Lower lobe of right lung (tissue), 2 donors: ENCODE data around the gene EVL. TPM values are rescaled to one million over a fixed set of nuclear protein-coding genes. Genes with fewer than 3 reads are reported as not detected.

Experiments used
- ATAC-seq, 2 donors: fragments of 200-7000 bp; cut with Tn5 transposase; one replicate each; pipeline ENCODE4 v1.9.1; 2020 to 2022; ENCODE audit warnings: mild to moderate bottlenecking in 2 of 2, moderate library complexity in 2 of 2
- DNase-seq: peaks from one replicate; pipeline ENCODE4 v3.0.0-alpha.2; 2020
- H3K27ac ChIP-seq: fragments of 200-600 bp; one replicate; pipeline ENCODE4 v1.8.0; 2022
- H3K27me3 ChIP-seq: fragments of 200-600 bp; one replicate; pipeline ENCODE4 v1.8.0; 2022; ENCODE audit warnings: low read depth
- H3K36me3 ChIP-seq: fragments of 200-600 bp; one replicate; pipeline ENCODE4 v1.8.0; 2022; ENCODE audit warnings: mild to moderate bottlenecking
- H3K4me1 ChIP-seq: fragments of 200-600 bp; one replicate; pipeline ENCODE4 v1.8.0; 2022
- H3K4me3 ChIP-seq: fragments of 200-600 bp; one replicate; pipeline ENCODE4 v1.8.0; 2022; ENCODE audit warnings: mild to moderate bottlenecking
- H3K9me3 ChIP-seq: fragments of 200-600 bp; one replicate; pipeline ENCODE4 v1.8.0; 2022
- CTCF ChIP-seq: fragments of 200-600 bp; IDR thresholded peaks from one replicate; pipeline ENCODE4 v1.8.0; 2022; ENCODE audit warnings: antibody characterized with exemption, mild to moderate bottlenecking
- intact Hi-C: fragments of 100-400 bp; cut with DNase I; formaldehyde crosslinking; loops from one replicate; pipeline ENCODE4 v1.11.0; 2022
- total RNA-seq: library from RNA; stranded (reverse); fragmentation: NEBNext Ultra II Directional; extraction: Animal tissue kit (Norgen Biotek cat#: 25700); gene quantifications from one replicate; pipeline ENCODE4 v1.2.1, GENCODE V29; 2021
- donor health status: DM: no; HTN: yes; CAD: no; lungs with severe emphysema.

EVL gene
- total RNA-seq, 1 donor from 2014 or later = 226 TPM

GRCh38 chr14:100081997-100082625, 16.9 kb downstream of the EVL start:
- no peak for TF ChIP-seq CTCF
- Histone ChIP-seq H3K27me3 (no peaks in the 10 kb centered on the region), H3K9me3 (no peaks in the 10 kb centered on the region), H3K4me3 (no peak overlapping the region), H3K4me1 (peaks cover 29% of the 10 kb centered on the region), H3K27ac (no peak overlapping the region), H3K36me3 (peaks cover 29% of the 10 kb centered on the region)
- ATAC-seq (no peak), DNase-seq (no peak)
- intact Hi-C loops = no loop called here

- H3K4me3 ChIP-seq = no peak overlapping the region
- H3K4me1 ChIP-seq = peaks cover 23% of the 10 kb centered on the region
- peaks cover 35% of the 10 kb centered on the region for H3K36me3 ChIP-seq
- H3K9me3 ChIP-seq = no peaks in the 10 kb centered on the region
- no peak overlapping the region for H3K27ac ChIP-seq
- DNase-seq (no peak), ATAC-seq (no peak)
- H3K27me3 ChIP-seq = no peaks in the 10 kb centered on the region
- no peak for TF ChIP-seq CTCF
- intact Hi-C loops = no loop called here
Observed at GRCh38 chr14:100082723-100083122, 17.5 kb downstream of the EVL start.

GRCh38 chr14:100083706-100084105, 18.5 kb downstream of the EVL start:
- no peaks in the 10 kb centered on the region for H3K27me3 ChIP-seq
- intact Hi-C loops = no loop called here
- H3K27ac ChIP-seq = no peak overlapping the region
- DNase-seq (no peak), ATAC-seq (no peak)
- peaks cover 43% of the 10 kb centered on the region for H3K36me3 ChIP-seq
- TF ChIP-seq CTCF = no peak
- peaks cover 15% of the 10 kb centered on the region for H3K4me1 ChIP-seq
- H3K9me3 ChIP-seq = no peaks in the 10 kb centered on the region
- H3K4me3 ChIP-seq = no peak overlapping the region

- no peak for TF ChIP-seq CTCF
- no peak overlapping the region for H3K4me3 ChIP-seq
- DNase-seq (no peak), ATAC-seq (no peak)
- H3K36me3 ChIP-seq = peaks cover 48% of the 10 kb centered on the region
- no peaks in the 10 kb centered on the region for H3K27me3 ChIP-seq
- no peak overlapping the region for H3K27ac ChIP-seq
- peaks cover 6% of the 10 kb centered on the region for H3K4me1 ChIP-seq
- no peaks in the 10 kb centered on the region for H3K9me3 ChIP-seq
- intact Hi-C loops = no loop called here
Observed at GRCh38 chr14:100084591-100084990, 19.4 kb downstream of the EVL start.

- H3K27me3 ChIP-seq = no peaks in the 10 kb centered on the region
- no peak overlapping the region for H3K4me3 ChIP-seq
- no peak overlapping the region for H3K27ac ChIP-seq
- intact Hi-C loops = no loop called here
- H3K9me3 ChIP-seq = no peaks in the 10 kb centered on the region
- DNase-seq (no peak), ATAC-seq (no peak)
- no peaks in the 10 kb centered on the region for H3K4me1 ChIP-seq
- H3K36me3 ChIP-seq = peaks cover 48% of the 10 kb centered on the region
- no peak for TF ChIP-seq CTCF
Observed at GRCh38 chr14:100085462-100085861, 20.2 kb downstream of the EVL start.
